SK-N-SH treated with all-trans-retinoic acid at 6 μM for 48 hours (cell line): ENCODE results near the gene TRMT10A.

Experiments used
- PATZ1 ChIP-seq: fragments of 250-450 bp; sonication (Bioruptor Pico); IDR thresholded peaks from 2 replicates; pipeline ENCODE4 v1.8.0; 2020; ENCODE audit warnings: mild to moderate bottlenecking, moderate library complexity, borderline replicate concordance
- SNAI2 ChIP-seq: fragments of 250-450 bp; sonication (Bioruptor Pico); IDR thresholded peaks from 2 replicates; pipeline ENCODE4 v1.5.0; 2020; ENCODE audit warnings: mild to moderate bottlenecking, moderate library complexity
- ZFP3 ChIP-seq: fragments of 250-450 bp; sonication (Bioruptor Pico); IDR thresholded peaks from 2 replicates; pipeline ENCODE4 v1.5.0; 2020; ENCODE audit warnings: mild to moderate bottlenecking, moderate library complexity
- ZNF8 ChIP-seq: fragments of 450-650 bp; formaldehyde crosslinking; IDR thresholded peaks from 2 replicates; pipeline ENCODE4 v1.5.0; 2020; ENCODE audit warnings: mild to moderate bottlenecking, moderate library complexity

- TF ChIP-seq ZNF8 (CRISPR knock-in tag) (no peak), SNAI2 (CRISPR knock-in tag) (no peak), PATZ1 (CRISPR knock-in tag) (no peak), ZFP3 (CRISPR knock-in tag) (no peak)
These were observed 23.0 kb upstream of the TRMT10A start for GRCh38 chr4:99586797-99587196.
